HCT116 (cell line): Measurements from ENCODE around the gene FRRS1. TPM values are rescaled to one million over a fixed set of nuclear protein-coding genes. Genes with fewer than 3 reads are reported as not detected.

ENCODE experiments used
- ATAC-seq: fragments of 200-7000 bp; cut with Tn5 transposase; 2 replicates; pipeline ENCODE4 v1.9.1; 2020; ENCODE audit warnings: mild to moderate bottlenecking, moderate library complexity
- BruUV-seq: library from RNA; stranded (reverse); fragments of 400-500 nt; replicated peaks from 2 replicates; lab custom pipeline; 2021; lab: Mats Ljungman, UMichigan
- CTCF ChIA-PET: fragments of 300-600 bp; sonication (Branson Sonifier 250); formaldehyde crosslinking; loops from one replicate; lab custom pipeline; 2021; ENCODE audit warnings: antibody characterized with exemption; lab: Charles Lee
- POLR2A ChIA-PET: fragments of 300-600, 350-600 bp; sonication (Branson Sonifier 250); formaldehyde crosslinking; loops from one replicate; lab custom pipeline; 2021; ENCODE audit warnings: antibody characterized with exemption; lab: Charles Lee
- RAD21 ChIA-PET, 2 experiments: fragments of 300-600 bp; sonication (Branson Sonifier 250); formaldehyde crosslinking; loops; one replicate each; lab custom pipeline; 2023; ENCODE audit warnings: low total read pairs in 2 of 2; ENCODE audit not compliant: uncharacterized antibody in 2 of 2, unreplicated experiment in 2 of 2, low non-redundant PET in 1 of 2; lab: Charles Lee
- DNase-seq: peaks from one replicate; pipeline ENCODE4 v3.0.0-alpha.2; 2010; ENCODE audit warnings: low read depth, low spot score
- H2AFZ ChIP-seq: fragments of 200-600 bp; shearing (Covaris generic), sonication (generic); 2 replicates; pipeline ENCODE4 v1.6.1; 2017; ENCODE audit warnings: low read depth, mixed run types, mixed read lengths, antibody characterized with exemption, low read length; ENCODE audit not compliant: poor library complexity, severe bottlenecking
- H3K27ac ChIP-seq: 2 replicates; pipeline ENCODE4 v1.5.1; 2012; ENCODE audit warnings: low read depth, low read length
- H3K27me3 ChIP-seq: fragments of 200-600 bp; sonication (generic); 2 replicates; pipeline ENCODE4 v1.6.1; 2016; ENCODE audit warnings: mixed run types, low read length, mixed read lengths; ENCODE audit not compliant: insufficient read depth
- H3K36me3 ChIP-seq, 2 experiments: fragments of 200-500 bp in 1 of 2; fragments of 200-600 bp in 1 of 2; sonication (Bioruptor generic) in 1 of 2; sonication (generic) in 1 of 2; 2 replicates each; pipeline versions ENCODE4 v1.5.1 to v1.6.1; 2014 to 2016; ENCODE audit warnings: low read length in 2 of 2, inconsistent platforms in 1 of 2, mixed read lengths in 1 of 2, mixed run types in 1 of 2; ENCODE audit not compliant: insufficient read depth in 2 of 2, control insufficient read depth in 1 of 2
- H3K4me1 ChIP-seq, 2 experiments: fragments of 200-600 bp in 1 of 2; sonication (generic) in 1 of 2; 2 replicates each; pipeline versions ENCODE4 v1.5.1 to v1.6.1; 2012 to 2017; ENCODE audit warnings: low read length in 2 of 2, inconsistent platforms in 1 of 2, mild to moderate bottlenecking in 1 of 2, mixed read lengths in 1 of 2, mixed run types in 1 of 2, moderate library complexity in 1 of 2; ENCODE audit not compliant: insufficient read depth in 2 of 2, control insufficient read depth in 1 of 2
- H3K4me2 ChIP-seq: fragments of 200-600 bp; sonication (generic); 2 replicates; pipeline ENCODE4 v1.6.1; 2017; ENCODE audit warnings: mixed run types, low read length, mixed read lengths
- H3K4me3 ChIP-seq, 2 experiments: fragments of 200-600 bp in 1 of 2; sonication (generic) in 1 of 2; replicated peaks in 1 of 2; 2 replicates each; pipeline ENCODE4 v1.5.1; 2011 to 2016; ENCODE audit warnings: low read length in 2 of 2, control low read depth in 1 of 2, low read depth in 1 of 2, mild to moderate bottlenecking in 1 of 2, mixed read lengths in 1 of 2, mixed run types in 1 of 2
- H3K79me2 ChIP-seq: fragments of 200-600 bp; sonication (generic); 2 replicates; pipeline ENCODE4 v1.6.1; 2017; ENCODE audit warnings: mild to moderate bottlenecking, mixed run types, low read length, moderate library complexity, mixed read lengths; ENCODE audit not compliant: insufficient read depth
- H3K9ac ChIP-seq: fragments of 200-600 bp; sonication (generic); 2 replicates; pipeline ENCODE4 v1.6.1; 2016; ENCODE audit warnings: low read length, mixed read lengths
- H3K9me2 ChIP-seq: fragments of 200-600 bp; sonication (generic), shearing (Covaris generic); 2 replicates; pipeline ENCODE4 v1.6.1; 2017; ENCODE audit warnings: mixed run types, mild to moderate bottlenecking, moderate library complexity; ENCODE audit not compliant: insufficient read depth
- H3K9me3 ChIP-seq, 2 experiments: fragments of 200-500 bp in 1 of 2; fragments of 200-600 bp in 1 of 2; sonication (Bioruptor generic) in 1 of 2; sonication (generic) in 1 of 2; 2 replicates each; pipeline ENCODE4 v1.6.1; 2014 to 2017; ENCODE audit warnings: low read length in 2 of 2, mixed read lengths in 2 of 2, inconsistent platforms in 1 of 2, low read depth in 1 of 2, mild to moderate bottlenecking in 1 of 2, mixed run types in 1 of 2, moderate library complexity in 1 of 2; ENCODE audit not compliant: control insufficient read depth in 1 of 2, insufficient read depth in 1 of 2
- H4K20me1 ChIP-seq: fragments of 200-600 bp; sonication (generic), shearing (Covaris generic); 2 replicates; pipeline ENCODE4 v1.6.1; 2017; ENCODE audit warnings: mixed run types, mild to moderate bottlenecking, moderate library complexity; ENCODE audit not compliant: insufficient read depth
- CBX3 ChIP-seq: IDR thresholded peaks from 2 replicates; pipeline ENCODE4 v1.6.1; 2012; ENCODE audit warnings: low read depth
- CTCF ChIP-seq, 3 experiments: fragments of 200-600 bp in 1 of 3; sonication (generic) in 1 of 3; IDR thresholded peaks in 2 of 3; conservative IDR thresholded peaks in 1 of 3; 2 replicates each; pipeline ENCODE4 v1.5.1; 2012 to 2017; ENCODE audit warnings: low read depth in 2 of 3, low read length in 2 of 3, antibody characterized with exemption in 1 of 3, borderline replicate concordance in 1 of 3, control low read depth in 1 of 3, mild to moderate bottlenecking in 1 of 3, mixed read lengths in 1 of 3, mixed run types in 1 of 3, moderate library complexity in 1 of 3; ENCODE audit not compliant: insufficient read depth in 1 of 3
- ELF1 ChIP-seq: IDR thresholded peaks from 2 replicates; pipeline ENCODE4 v1.6.1; 2012; ENCODE audit warnings: low read depth, borderline replicate concordance
- POLR2AphosphoS5 ChIP-seq: IDR thresholded peaks from 2 replicates; pipeline ENCODE4 v1.6.1; 2011; ENCODE audit warnings: mild to moderate bottlenecking, low read depth, low read length, moderate library complexity
- RAD21 ChIP-seq: IDR thresholded peaks from 2 replicates; pipeline ENCODE4 v1.6.1; 2012; ENCODE audit warnings: low read depth, mild to moderate bottlenecking
- SP1 ChIP-seq: IDR thresholded peaks from 2 replicates; pipeline ENCODE4 v1.6.1; 2012; ENCODE audit warnings: low read depth
- TCF7L2 ChIP-seq: IDR thresholded peaks from 2 replicates; pipeline ENCODE4 v1.7.0; 2011; ENCODE audit warnings: borderline replicate concordance, inconsistent platforms; ENCODE audit not compliant: insufficient read depth, insufficient read length; ENCODE audit errors: extremely low read depth
- ZFX ChIP-seq: fragments of 450-650 bp; IDR thresholded peaks from 2 replicates; pipeline ENCODE4 v1.6.1; 2017
- intact Hi-C: fragments of 100-400 bp; cut with micrococcal nuclease; formaldehyde crosslinking; loops from 2 replicates; pipeline ENCODE4 v1.10.0; 2022
- total RNA-seq: library from RNA; stranded (reverse); gene quantifications from one replicate; pipeline ENCODE4 v1.2.1, GENCODE V29; 2021; ENCODE audit not compliant: unreplicated experiment

The FRRS1 gene
- total RNA-seq, 1 experiment from 2014 or later, result 19.8 TPM

GRCh38 chr1:99728494-99729235, 37.8 kb downstream of the FRRS1 start:
- intact Hi-C loops, result no loop called here
- CTCF ChIA-PET, result no interaction called here

More at GRCh38 chr1:99728494-99729235, 37.8 kb downstream of the FRRS1 start:
- Histone ChIP-seq H3K36me3 (0 out of 4 replicates have a peak, but pooled peaks cover 0 to 4% of the 10 kb centered on the region in 2 experiments), H4K20me1 (no peaks in the 10 kb centered on the region), H3K79me2 (no peaks in the 10 kb centered on the region), H3K27me3 (no peaks in the 10 kb centered on the region), H3K4me1 (no peaks in the 10 kb centered on the region), H3K9me2 (no peaks in the 10 kb centered on the region), H3K4me3 (no peak overlapping the region), H3K27ac (no peak overlapping the region)
- POLR2A ChIA-PET, result no interaction called here
- DNase-seq, result peak; percentile 41
- BruUV-seq, result no TSS peak
- TF ChIP-seq CTCF (IDR thresholded peaks at IDR 0.05 in 2 of 3, conservative IDR thresholded peaks at IDR 0.05 in 1 of 3; ENCODE audit: borderline replicate concordance in 1 of 3, insufficient read depth in 1 of 3, low read depth in 2 of 3, low read length in 2 of 3), result peak; percentile 75 to 93 (median 87)
- no peak for TF ChIP-seq TCF7L2
- no peak for TF ChIP-seq POLR2AphosphoS5
- no peak for TF ChIP-seq SP1
- no peak for TF ChIP-seq ZFX
- TF ChIP-seq ELF1, result no peak
- 0 out of 2 replicates have a peak, but pooled peaks have one; percentile 41 for TF ChIP-seq CBX3
- peak; percentile 17; the same call in 1 of the 2 replicates for TF ChIP-seq RAD21
- TF ChIP-seq, all 23 proteins: peak for 3
- Histone ChIP-seq H3K9ac (no peak overlapping the region), H3K4me2 (no peak overlapping the region), H2AFZ (no peak overlapping the region), H3K9me3 (no peaks in the 10 kb centered on the region)
- ATAC-seq, result peak; percentile 97
- RAD21 ChIA-PET, result no interaction called here
